Activated CD4-positive, alpha-beta T cell treated with anti-CD3 and anti-CD28 coated beads, Interleukin-2, amount 50 U/mL, for 16 hours (primary cell): Measurements from ENCODE around the gene CRIP3.

Experiments
- DNase-seq: peaks from one replicate; pipeline ENCODE4 v3.0.0-alpha.2; 2020

Gene CRIP3

GRCh38 chr6:43271103-43271815 is 37.4 kb downstream of the CRIP3 start:
- DNase-seq: no peak

GRCh38 chr6:43269273-43270007 is 39.2 kb downstream of the CRIP3 start:
- peak; percentile 10 for DNase-seq

- DNase-seq: no peak
Measured at GRCh38 chr6:43268782-43269272, 39.8 kb downstream of the CRIP3 start.

GRCh38 chr6:43268355-43268700 is 40.3 kb downstream of the CRIP3 start:
- no peak for DNase-seq

- DNase-seq: no peak
Measured at GRCh38 chr6:43267619-43268354, 40.8 kb downstream of the CRIP3 start.

GRCh38 chr6:43265564-43265963 is 43.1 kb downstream of the CRIP3 start:
- DNase-seq: no peak

GRCh38 chr6:43264599-43265145 is 44.0 kb downstream of the CRIP3 start:
- DNase-seq: no peak

GRCh38 chr6:43263314-43264178 is 45.1 kb downstream of the CRIP3 start:
- DNase-seq: peak; percentile 77

GRCh38 chr6:43262780-43263313 is 45.8 kb downstream of the CRIP3 start:
- no peak for DNase-seq

- DNase-seq: no peak
Measured at GRCh38 chr6:43262000-43262779, 46.4 kb downstream of the CRIP3 start.

- no peak for DNase-seq
Measured at GRCh38 chr6:43261198-43261597, 47.4 kb downstream of the CRIP3 start.

- DNase-seq: no peak
Measured at GRCh38 chr6:43260791-43261190, 47.8 kb downstream of the CRIP3 start.

- no peak for DNase-seq
Measured at GRCh38 chr6:43258807-43259686, 49.6 kb downstream of the CRIP3 start.

- no peak for DNase-seq
Measured at GRCh38 chr6:43258180-43258579, 50.4 kb downstream of the CRIP3 start.

GRCh38 chr6:43257367-43258145 is 51.1 kb downstream of the CRIP3 start:
- DNase-seq: peak; percentile 12

GRCh38 chr6:43256670-43257366 is 51.8 kb downstream of the CRIP3 start:
- DNase-seq: no peak
